CD4-positive, alpha-beta T cell (primary cell): ENCODE measurements around the gene TPCN2. TPM values are rescaled to one million over a fixed set of nuclear protein-coding genes. Genes with fewer than 3 reads are reported as not detected.

Experiments
- ATAC-seq: fragments of 200-7000 bp; cut with Tn5 transposase; one replicate; pipeline ENCODE4 v1.10.0; 2022; ENCODE audit warnings: mild to moderate bottlenecking; ENCODE audit not compliant: poor library complexity
- CTCF ChIA-PET: fragments of 350-600 bp; sonication (Branson Sonifier 250); formaldehyde crosslinking; loops from one replicate; lab custom pipeline; 2021; ENCODE audit warnings: antibody characterized with exemption, inconsistent platforms; lab: Charles Lee
- POLR2A ChIA-PET: fragments of 350-600 bp; sonication (Branson Sonifier 250); formaldehyde crosslinking; loops from one replicate; lab custom pipeline; 2021; ENCODE audit warnings: antibody characterized with exemption, inconsistent platforms; lab: Charles Lee
- DNase-seq, 14 experiments: peaks; one replicate each; pipeline ENCODE4 v3.0.0-alpha.2; 2013 to 2020; ENCODE audit warnings: mixed read lengths in 2 of 14
- H3K27ac ChIP-seq, 2 donors: one replicate each; pipeline versions ENCODE4 v1.5.1 to v1.7.0; 2013; ENCODE audit warnings: low read length in 2 of 2, low read depth in 1 of 2, mild to moderate bottlenecking in 1 of 2
- H3K27me3 ChIP-seq, 2 experiments: 1 replicate in 1 of 2; 2 replicates in 1 of 2; pipeline versions ENCODE4 v1.6.1 to v1.7.0; 2013; ENCODE audit warnings: low read length in 2 of 2, control low read depth in 1 of 2, mild to moderate bottlenecking in 1 of 2, moderate library complexity in 1 of 2; ENCODE audit not compliant: insufficient read depth in 2 of 2, control insufficient read depth in 1 of 2
- H3K36me3 ChIP-seq: one replicate; pipeline ENCODE4 v1.6.1; 2013; ENCODE audit warnings: low read length, control low read depth; ENCODE audit not compliant: insufficient read depth
- H3K4me1 ChIP-seq: one replicate; pipeline ENCODE4 v1.6.1; 2013; ENCODE audit warnings: low read length, control low read depth; ENCODE audit not compliant: insufficient read depth
- H3K4me3 ChIP-seq: one replicate; pipeline ENCODE4 v1.5.1; 2013; ENCODE audit warnings: mild to moderate bottlenecking, low read length, moderate library complexity
- H3K9me3 ChIP-seq, 2 experiments: 1 replicate in 1 of 2; 2 replicates in 1 of 2; pipeline versions ENCODE4 v1.6.1 to v1.7.0; 2013; ENCODE audit warnings: low read length in 2 of 2, mild to moderate bottlenecking in 2 of 2, control low read depth in 1 of 2, moderate library complexity in 1 of 2; ENCODE audit not compliant: control insufficient read depth in 1 of 2, insufficient read depth in 1 of 2
- H3K27ac Mint-ChIP-seq: one replicate; pipeline ENCODE4 v1.8.0; 2020; ENCODE audit warnings: mixed read lengths
- H3K27me3 Mint-ChIP-seq: one replicate; pipeline ENCODE4 v1.8.0; 2021; ENCODE audit warnings: mixed read lengths
- H3K36me3 Mint-ChIP-seq: one replicate; pipeline ENCODE4 v1.8.0; 2021; ENCODE audit warnings: low read depth, mixed read lengths
- H3K4me1 Mint-ChIP-seq: one replicate; pipeline ENCODE4 v1.8.0; 2021; ENCODE audit warnings: low read depth, mixed read lengths
- H3K4me3 Mint-ChIP-seq: one replicate; pipeline ENCODE4 v1.8.0; 2020; ENCODE audit warnings: mild to moderate bottlenecking, mixed read lengths
- H3K9me3 Mint-ChIP-seq: one replicate; pipeline ENCODE4 v1.8.0; 2020; ENCODE audit warnings: mixed read lengths
- CTCF ChIP-seq: fragments of 200-600 bp; IDR thresholded peaks from one replicate; pipeline ENCODE4 v1.8.0; 2022; ENCODE audit warnings: antibody characterized with exemption, mild to moderate bottlenecking
- intact Hi-C, 2 experiments: fragments of 100-400 bp; cut with DNase I in 1 of 2; cut with micrococcal nuclease in 1 of 2; formaldehyde crosslinking; loops; one replicate each; pipeline versions ENCODE4 v1.15.1 to v1.9.0; 2023 to 2025; cut with DNase I, micrococcal nuclease
- total RNA-seq, 174 experiments: library from RNA in 2 of 174; stranded (reverse) in 2 of 174; gene quantifications; one replicate each; pipeline ENCODE4 v1.2.3 and lab custom pipeline; 2021 to 2026

The TPCN2 gene
- total RNA-seq, 2 experiments from 2014 or later, result 10.2 to 11.5 TPM

- Mint-ChIP-seq H3K27me3 (peaks cover 11% of the 10 kb centered on the region), H3K9me3 (no peaks in the 10 kb centered on the region), H3K4me1 (no peaks in the 10 kb centered on the region), H3K36me3 (no peaks in the 10 kb centered on the region), H3K27ac (no peak overlapping the region), H3K4me3 (no peak overlapping the region)
- Histone ChIP-seq H3K9me3 (no peaks in the 10 kb centered on the region), H3K4me3 (no peak overlapping the region), H3K27ac (no peak overlapping the region), H3K27me3 (no peaks in the 10 kb centered on the region), H3K36me3 (no peaks in the 10 kb centered on the region), H3K4me1 (no peaks in the 10 kb centered on the region)
- no peak for ATAC-seq
- ChIA-PET CTCF (no interaction called here), POLR2A (no interaction called here)
- no peak for TF ChIP-seq CTCF
- intact Hi-C loops, result no loop called here
- DNase-seq, result no peak
These were observed 15.9 kb upstream of the TPCN2 start for GRCh38 chr11:69032833-69033232.

GRCh38 chr11:69033431-69033830 lies 15.3 kb upstream of the TPCN2 start:
- H3K9me3 Mint-ChIP-seq, result no peaks in the 10 kb centered on the region
- no peaks in the 10 kb centered on the region for H3K36me3 Mint-ChIP-seq
- no peaks in the 10 kb centered on the region for H3K27me3 ChIP-seq
- H3K27ac Mint-ChIP-seq, result no peak overlapping the region
- no peak for TF ChIP-seq CTCF
- ATAC-seq (no peak), DNase-seq (no peak)
- H3K9me3 ChIP-seq, result no peaks in the 10 kb centered on the region
- H3K27me3 Mint-ChIP-seq, result peaks cover 11% of the 10 kb centered on the region
- no peaks in the 10 kb centered on the region for H3K4me1 Mint-ChIP-seq
- POLR2A ChIA-PET, result no interaction called here
- H3K36me3 ChIP-seq, result no peaks in the 10 kb centered on the region
- intact Hi-C loops, result no loop called here
- H3K4me1 ChIP-seq, result no peaks in the 10 kb centered on the region
- H3K4me3 Mint-ChIP-seq, result no peak overlapping the region
- H3K4me3 ChIP-seq, result no peak overlapping the region
- CTCF ChIA-PET, result no interaction called here
- H3K27ac ChIP-seq, result no peak overlapping the region

- no peak for ATAC-seq
These were observed 14.4 kb upstream of the TPCN2 start for GRCh38 chr11:69034123-69034867.

More at GRCh38 chr11:69034123-69034867, 14.4 kb upstream of the TPCN2 start:
- no peak for TF ChIP-seq CTCF
- Mint-ChIP-seq H3K4me1 (no peaks in the 10 kb centered on the region), H3K27me3 (peaks cover 11% of the 10 kb centered on the region), H3K9me3 (no peaks in the 10 kb centered on the region), H3K4me3 (no peak overlapping the region), H3K27ac (no peak overlapping the region), H3K36me3 (no peaks in the 10 kb centered on the region)
- no peaks in the 10 kb centered on the region for H3K27me3 ChIP-seq
- DNase-seq, result no peak
- intact Hi-C loops, result no loop called here
- CTCF ChIA-PET, result no interaction called here
- POLR2A ChIA-PET, result no interaction called here
- H3K4me1 ChIP-seq, result no peaks in the 10 kb centered on the region
- H3K27ac ChIP-seq, result no peak overlapping the region
- H3K4me3 ChIP-seq, result no peak overlapping the region
- H3K36me3 ChIP-seq, result no peaks in the 10 kb centered on the region
- H3K9me3 ChIP-seq, result no peaks in the 10 kb centered on the region
